Ovary (tissue), 3 donors: ENCODE results near the gene CCDC33.

Experiments used
- CTCF ChIP-seq, 3 donors: fragments of 450-650 bp in 2 of 3; fragments of 200-600 bp in 1 of 3; IDR thresholded peaks; one replicate each; pipeline versions ENCODE4 v1.5.1 to v1.8.0; 2016 to 2022; ENCODE audit warnings: antibody characterized with exemption in 3 of 3, mild to moderate bottlenecking in 1 of 3
- EP300 ChIP-seq: sonication (generic); formaldehyde crosslinking; IDR thresholded peaks from one replicate; pipeline ENCODE4 v1.6.1; 2017; ENCODE audit warnings: antibody characterized with exemption
- POLR2A ChIP-seq: fragments of 450-650 bp; IDR thresholded peaks from one replicate; pipeline ENCODE4 v1.6.1; 2017; ENCODE audit warnings: antibody characterized with exemption, mild to moderate bottlenecking, moderate library complexity
- donor health status: DM: no; HTN: no; CAD: no.

- TF ChIP-seq CTCF (IDR thresholded peaks at IDR 0.05) (no peak), EP300 (no peak), POLR2A (no peak)
These were observed 34.9 kb downstream of the CCDC33 start for GRCh38 chr15:74270854-74271520.
